Forelimb muscle (tissue), 1 donor: ENCODE data around the gene MMP10. TPM values are rescaled to one million over a fixed set of nuclear protein-coding genes. Genes with fewer than 3 reads are reported as not detected.
A peak's percentile ranks its signal among the peaks of the same experiment; 100 is the strongest.

Experiments
- DNase-seq: peaks from one replicate; pipeline ENCODE4 v3.0.0-alpha.2; 2013; ENCODE audit warnings: low read depth
- polyA plus RNA-seq: library from polyadenylated mRNA; unstranded; fragments of 120-200 nt; gene quantifications from one replicate; pipeline ENCODE4 v1.2.1, GENCODE V29; 2013; ENCODE audit not compliant: insufficient read length

MMP10 gene
- polyA plus RNA-seq, result not detected

GRCh38 chr11:102780491-102780918 lies at the start of gene MMP10:
Gene MMP10 (minus strand): TSS chr11:102780628. CDS start chr11:102780591, 37 bp downstream.
- DNase-seq, result no peak

- DNase-seq, result no peak
These were observed 49.0 kb upstream of the MMP10 start for GRCh38 chr11:102829316-102830000.

GRCh38 chr11:102824556-102824955 lies 44.1 kb upstream of the MMP10 start:
- DNase-seq, result no peak

GRCh38 chr11:102819491-102819890 lies 39.1 kb upstream of the MMP10 start:
- no peak for DNase-seq

GRCh38 chr11:102813484-102813883 lies 33.1 kb upstream of the MMP10 start:
- DNase-seq, result no peak

- DNase-seq, result no peak
These were observed 31.8 kb upstream of the MMP10 start for GRCh38 chr11:102812188-102812587.

GRCh38 chr11:102810950-102811660 lies 30.7 kb upstream of the MMP10 start:
- DNase-seq, result no peak

- DNase-seq, result no peak
These were observed 29.5 kb upstream of the MMP10 start for GRCh38 chr11:102809971-102810370.

GRCh38 chr11:102807921-102808320 lies 27.5 kb upstream of the MMP10 start:
- no peak for DNase-seq

GRCh38 chr11:102806296-102806695 lies 25.9 kb upstream of the MMP10 start:
- no peak for DNase-seq

- peak; percentile 73 for DNase-seq
These were observed 21.9 kb upstream of the MMP10 start for GRCh38 chr11:102802341-102802740.

- peak; percentile 50 for DNase-seq
These were observed 20.3 kb upstream of the MMP10 start for GRCh38 chr11:102800767-102801166.

GRCh38 chr11:102799681-102800340 lies 19.4 kb upstream of the MMP10 start:
- DNase-seq, result peak; percentile 41

GRCh38 chr11:102798012-102798746 lies 17.8 kb upstream of the MMP10 start, which contains the start of gene MMP1:
Gene MMP1 (minus strand): TSS chr11:102798160. CDS start chr11:102798092, 68 bp downstream.
- DNase-seq, result no peak

GRCh38 chr11:102794382-102794781 lies 14.0 kb upstream of the MMP10 start:
- no peak for DNase-seq

- DNase-seq, result no peak
These were observed 13.4 kb upstream of the MMP10 start for GRCh38 chr11:102793677-102794290.

GRCh38 chr11:102792604-102793003 lies 12.2 kb upstream of the MMP10 start:
- DNase-seq, result no peak

GRCh38 chr11:102791271-102792036 lies 11.0 kb upstream of the MMP10 start:
- DNase-seq, result no peak

GRCh38 chr11:102788334-102788995 lies 8.0 kb upstream of the MMP10 start:
- no peak for DNase-seq

- no peak for DNase-seq
These were observed 4.0 kb upstream of the MMP10 start for GRCh38 chr11:102784380-102784779.
